Tibial artery (tissue), 4 donors: ENCODE data around the gene CTSL.
"Not testable (repeated sequence)": the region's sequence is repeated elsewhere in the genome, so short reads cannot be mapped to it uniquely, and the experiment has no call there.

Experiments
- DNase-seq, 2 donors: peaks; one replicate each; pipeline ENCODE4 v3.0.0-alpha.2; 2019
- H3K27ac ChIP-seq, 2 donors: fragments of 200-600 bp; sonication (generic) in 1 of 2; 1 replicate in 1 of 2; 2 replicates in 1 of 2; pipeline ENCODE4 v1.5.1; 2018 to 2019; ENCODE audit warnings: mild to moderate bottlenecking in 1 of 2
- H3K27me3 ChIP-seq, 2 donors: fragments of 200-600 bp; sonication (generic) in 1 of 2; one replicate each; pipeline versions ENCODE4 v1.5.1 to v1.6.0; 2016 to 2019
- H3K36me3 ChIP-seq, 3 donors: fragments of 200-600 bp; sonication (generic) in 2 of 3; one replicate each; pipeline ENCODE4 v1.5.1; 2016 to 2019; ENCODE audit warnings: mild to moderate bottlenecking in 2 of 3
- H3K4me1 ChIP-seq, 4 donors: fragments of 200-600 bp; sonication (generic) in 2 of 4; 1 replicate in 3 of 4; 2 replicates in 1 of 4; pipeline ENCODE4 v1.5.1; 2016 to 2019
- H3K4me3 ChIP-seq, 2 donors: fragments of 200-600 bp; sonication (generic) in 1 of 2; 1 replicate in 1 of 2; 2 replicates in 1 of 2; pipeline ENCODE4 v1.5.1; 2018 to 2019; ENCODE audit warnings: mild to moderate bottlenecking in 2 of 2
- H3K9me3 ChIP-seq, 3 donors: fragments of 200-600 bp; sonication (generic) in 1 of 3; one replicate each; pipeline ENCODE4 v1.5.1; 2016 to 2019
- intact Hi-C: fragments of 100-400 bp; cut with DNase I; formaldehyde crosslinking; loops from one replicate; pipeline ENCODE4 v1.15.0; 2023; ENCODE audit warnings: low total_unique reads
- TF ChIP-seq, protein P1 (sequence below), 2 experiments: fragments of 200-600 bp in 1 of 2; fragments of 450-650 bp in 1 of 2; IDR thresholded peaks; one replicate each; pipeline ENCODE4 v1.5.1; 2017 to 2019; ENCODE audit warnings: antibody characterized with exemption in 2 of 2, mild to moderate bottlenecking in 1 of 2, moderate library complexity in 1 of 2

CTSL gene

DNA sequence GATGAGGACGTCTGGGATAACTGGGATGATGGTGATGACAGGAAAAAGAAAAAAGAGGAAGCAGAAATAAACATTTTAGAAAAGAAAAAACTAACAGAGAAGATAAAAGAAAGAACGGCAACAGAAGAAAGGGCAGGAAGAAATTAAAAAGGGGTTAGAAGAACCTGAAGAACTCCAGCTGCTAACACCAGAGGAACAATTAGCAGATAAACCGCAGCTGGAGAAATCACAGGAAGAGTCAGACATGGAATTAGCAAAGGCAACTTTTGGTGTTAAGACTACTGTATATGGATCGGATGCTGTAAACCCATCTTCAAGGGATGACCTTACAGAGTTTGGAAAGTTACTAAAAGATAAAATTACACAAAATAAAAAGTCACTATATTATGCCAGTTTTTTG is 15.4 kb downstream of the CTSL start:
- H3K27ac ChIP-seq: no peak overlapping the region
- no peak overlapping the region for H3K4me3 ChIP-seq
- intact Hi-C loops: loop anchor here (10.0 kb wide), 1 partner anchor 47 kb away; no protein-coding TSS in a partner anchor
- no peaks in the 10 kb centered on the region for H3K36me3 ChIP-seq
- no peak for DNase-seq
- TF ChIP-seq, protein P1, sequence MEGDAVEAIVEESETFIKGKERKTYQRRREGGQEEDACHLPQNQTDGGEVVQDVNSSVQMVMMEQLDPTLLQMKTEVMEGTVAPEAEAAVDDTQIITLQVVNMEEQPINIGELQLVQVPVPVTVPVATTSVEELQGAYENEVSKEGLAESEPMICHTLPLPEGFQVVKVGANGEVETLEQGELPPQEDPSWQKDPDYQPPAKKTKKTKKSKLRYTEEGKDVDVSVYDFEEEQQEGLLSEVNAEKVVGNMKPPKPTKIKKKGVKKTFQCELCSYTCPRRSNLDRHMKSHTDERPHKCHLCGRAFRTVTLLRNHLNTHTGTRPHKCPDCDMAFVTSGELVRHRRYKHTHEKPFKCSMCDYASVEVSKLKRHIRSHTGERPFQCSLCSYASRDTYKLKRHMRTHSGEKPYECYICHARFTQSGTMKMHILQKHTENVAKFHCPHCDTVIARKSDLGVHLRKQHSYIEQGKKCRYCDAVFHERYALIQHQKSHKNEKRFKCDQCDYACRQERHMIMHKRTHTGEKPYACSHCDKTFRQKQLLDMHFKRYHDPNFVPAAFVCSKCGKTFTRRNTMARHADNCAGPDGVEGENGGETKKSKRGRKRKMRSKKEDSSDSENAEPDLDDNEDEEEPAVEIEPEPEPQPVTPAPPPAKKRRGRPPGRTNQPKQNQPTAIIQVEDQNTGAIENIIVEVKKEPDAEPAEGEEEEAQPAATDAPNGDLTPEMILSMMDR (IDR thresholded peaks at IDR 0.05): no peak
- peaks cover 0 to 7% (median 6%) of the 10 kb centered on the region in 3 donors for H3K9me3 ChIP-seq
- no peaks in the 10 kb centered on the region for H3K27me3 ChIP-seq
- H3K4me1 ChIP-seq: no peaks in the 10 kb centered on the region

DNA sequence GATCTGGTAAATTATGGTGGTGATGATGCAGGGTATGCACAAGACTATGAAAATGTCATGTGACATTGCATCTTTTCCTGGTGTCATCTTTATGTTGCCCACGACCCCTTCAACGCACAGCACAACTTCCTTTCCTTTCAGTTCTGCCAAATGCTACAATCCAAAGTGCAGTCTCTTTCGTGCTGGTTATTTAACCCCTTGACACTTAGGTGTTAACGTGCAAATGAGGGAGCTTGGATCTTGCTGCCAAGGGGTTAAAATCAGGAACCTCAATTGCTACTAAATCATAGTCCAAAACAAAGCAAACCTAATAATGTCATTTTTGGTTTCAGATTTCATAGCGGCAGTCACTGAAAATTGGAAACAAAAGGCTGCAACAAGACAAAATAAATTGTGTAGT is 16.0 kb downstream of the CTSL start:
- Histone ChIP-seq H3K36me3 (no peaks in the 10 kb centered on the region), H3K27me3 (no peaks in the 10 kb centered on the region), H3K4me1 (no peaks in the 10 kb centered on the region)

GRCh38 chr9:87742813-87743428 is 17.0 kb downstream of the CTSL start:
- Histone ChIP-seq H3K9me3 (peaks cover 0 to 7% (median 6%) of the 10 kb centered on the region in 3 donors), H3K4me3 (no peak overlapping the region), H3K27ac (no peak overlapping the region), H3K27me3 (peaks cover 0 to 4% of the 10 kb centered on the region in 2 donors), H3K36me3 (no peaks in the 10 kb centered on the region), H3K4me1 (no peaks in the 10 kb centered on the region)
- TF ChIP-seq, protein P1 (IDR thresholded peaks at IDR 0.05): no peak
- intact Hi-C loops: loop anchor here (10.0 kb wide), 1 partner anchor 48 kb away; no protein-coding TSS in a partner anchor
- DNase-seq: no peak

More for the DNA sequence above, 16.0 kb downstream of the CTSL start:
- TF ChIP-seq, protein P1 (IDR thresholded peaks at IDR 0.05): no peak
- H3K27ac ChIP-seq: no peak overlapping the region
- H3K4me3 ChIP-seq: no peak overlapping the region
- intact Hi-C loops: loop anchor here (10.0 kb wide), 1 partner anchor 47 kb away; no protein-coding TSS in a partner anchor
- no peak for DNase-seq
- H3K9me3 ChIP-seq: peaks cover 0 to 7% (median 6%) of the 10 kb centered on the region in 3 donors

GRCh38 chr9:87744247-87744646 is 18.3 kb downstream of the CTSL start:
- H3K4me1 ChIP-seq, H3K27me3 ChIP-seq, H3K27ac ChIP-seq, H3K4me3 ChIP-seq, DNase-seq, H3K9me3 ChIP-seq, H3K36me3 ChIP-seq: not testable (repeated sequence)
- intact Hi-C loops: loop anchor here (10.0 kb wide), 1 partner anchor 49 kb away; no protein-coding TSS in a partner anchor

- Histone ChIP-seq H3K27ac (no peak overlapping the region), H3K36me3 (no peaks in the 10 kb centered on the region), H3K4me1 (no peaks in the 10 kb centered on the region), H3K4me3 (no peak overlapping the region), H3K27me3 (peaks cover 0 to 4% of the 10 kb centered on the region in 2 donors), H3K9me3 (peaks cover 0 to 7% (median 6%) of the 10 kb centered on the region in 3 donors)
- DNase-seq: no peak
- TF ChIP-seq, protein P1 (IDR thresholded peaks at IDR 0.05): no peak
- intact Hi-C loops: loop anchor here (10.0 kb wide), 1 partner anchor 51 kb away; no protein-coding TSS in a partner anchor
Observed at GRCh38 chr9:87746186-87746585, 20.3 kb downstream of the CTSL start.

DNA sequence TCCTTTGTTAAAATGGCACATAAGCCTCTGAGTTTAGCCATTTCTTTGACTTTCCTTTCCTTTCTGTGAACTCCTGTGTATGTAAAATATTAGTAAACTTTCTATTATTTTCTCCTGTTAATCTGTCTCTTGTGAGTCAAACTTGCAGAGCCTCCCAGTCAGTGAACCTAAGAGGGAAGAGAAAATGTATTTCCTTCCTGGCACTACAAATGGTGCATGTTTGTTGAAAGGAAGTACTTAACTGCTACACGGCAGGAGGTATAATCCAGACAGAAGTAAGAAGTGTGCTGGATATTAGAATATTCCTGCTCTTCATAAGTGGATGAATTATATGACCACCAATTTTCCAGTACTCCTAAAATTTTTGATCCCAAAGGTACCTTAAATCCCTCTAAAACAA is 23.0 kb downstream of the CTSL start:
- TF ChIP-seq, protein P1 (IDR thresholded peaks at IDR 0.05): no peak
- intact Hi-C loops: loop anchor here (10.0 kb wide), 1 partner anchor 54 kb away; no protein-coding TSS in a partner anchor
- Histone ChIP-seq H3K4me3 (no peak overlapping the region), H3K4me1 (no peaks in the 10 kb centered on the region), H3K9me3 (no peaks in the 10 kb centered on the region), H3K27ac (no peak overlapping the region), H3K36me3 (no peaks in the 10 kb centered on the region), H3K27me3 (peaks cover 0 to 4% of the 10 kb centered on the region in 2 donors)
- no peak for DNase-seq
